ENCODE data around the gene CMTM5. TPM values are rescaled to one million over a fixed set of nuclear protein-coding genes. Genes with fewer than 3 reads are reported as not detected.

CMTM5 gene
- total and polyA plus RNA-seq, 8 donors = 0.71 to 4.1 (median 2.7) TPM

DNA sequence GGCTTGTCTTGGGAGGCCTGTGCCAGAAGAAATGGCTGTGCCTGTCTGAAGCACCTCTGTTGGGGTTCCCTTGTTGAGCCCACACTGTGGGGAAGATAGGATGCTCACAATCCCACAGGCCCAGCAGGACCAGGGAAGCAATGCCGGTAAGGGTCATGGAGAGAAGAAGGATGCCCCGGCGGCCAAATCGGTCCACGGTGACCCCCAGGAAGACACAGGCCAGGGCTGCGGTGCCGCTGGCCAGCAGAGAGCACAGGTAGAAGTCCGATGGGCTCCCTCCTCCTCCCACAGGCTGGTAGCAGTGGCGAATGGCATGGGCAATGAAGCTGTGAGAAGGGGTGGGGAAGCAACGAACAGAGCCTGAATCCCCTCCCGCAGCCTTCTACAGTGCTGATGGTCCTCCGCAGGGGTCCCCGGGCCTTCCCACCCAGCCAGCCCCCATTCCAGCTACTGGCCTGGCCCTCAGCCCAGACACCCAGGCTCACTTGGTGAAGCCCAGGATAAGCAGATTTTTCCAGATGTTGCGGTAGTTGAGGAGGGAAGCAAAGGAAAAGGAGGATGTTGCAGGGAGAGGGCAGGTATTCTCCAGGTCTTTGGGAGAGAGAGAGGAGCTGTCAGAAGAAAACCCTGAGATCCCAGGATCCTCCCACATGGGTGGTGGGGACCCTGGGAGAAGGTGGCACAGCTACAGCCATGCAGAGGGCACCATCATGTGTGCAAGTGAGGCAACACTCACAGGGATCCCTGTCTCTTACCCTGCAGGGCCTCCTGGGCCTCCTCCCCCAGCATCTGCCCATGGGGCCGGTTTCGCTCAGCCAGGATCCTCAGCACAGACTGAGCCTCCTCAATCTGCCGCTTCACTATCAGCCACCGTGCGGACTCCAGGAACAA, 29.2 kb upstream of the CMTM5 start:
- H3K27me3 ChIP-seq = peaks cover 0 to 22% of the 10 kb centered on the region in 2 donors
- H3K4me3 ChIP-seq = no peak overlapping the region
- no peak overlapping the region for H3K27ac ChIP-seq
- intact Hi-C loops (cut with DNase I) = loop anchor here in 1 of 2 donors (10.0 kb wide), 1 partner anchor 127 kb away; no protein-coding TSS in a partner anchor
- DNase-seq (no peak), ATAC-seq (no peak)
- H3K4me1 ChIP-seq = peaks cover 3 to 13% of the 10 kb centered on the region in 2 donors
- H3K36me3 ChIP-seq = no peaks in the 10 kb centered on the region
- TF ChIP-seq, protein P1, sequence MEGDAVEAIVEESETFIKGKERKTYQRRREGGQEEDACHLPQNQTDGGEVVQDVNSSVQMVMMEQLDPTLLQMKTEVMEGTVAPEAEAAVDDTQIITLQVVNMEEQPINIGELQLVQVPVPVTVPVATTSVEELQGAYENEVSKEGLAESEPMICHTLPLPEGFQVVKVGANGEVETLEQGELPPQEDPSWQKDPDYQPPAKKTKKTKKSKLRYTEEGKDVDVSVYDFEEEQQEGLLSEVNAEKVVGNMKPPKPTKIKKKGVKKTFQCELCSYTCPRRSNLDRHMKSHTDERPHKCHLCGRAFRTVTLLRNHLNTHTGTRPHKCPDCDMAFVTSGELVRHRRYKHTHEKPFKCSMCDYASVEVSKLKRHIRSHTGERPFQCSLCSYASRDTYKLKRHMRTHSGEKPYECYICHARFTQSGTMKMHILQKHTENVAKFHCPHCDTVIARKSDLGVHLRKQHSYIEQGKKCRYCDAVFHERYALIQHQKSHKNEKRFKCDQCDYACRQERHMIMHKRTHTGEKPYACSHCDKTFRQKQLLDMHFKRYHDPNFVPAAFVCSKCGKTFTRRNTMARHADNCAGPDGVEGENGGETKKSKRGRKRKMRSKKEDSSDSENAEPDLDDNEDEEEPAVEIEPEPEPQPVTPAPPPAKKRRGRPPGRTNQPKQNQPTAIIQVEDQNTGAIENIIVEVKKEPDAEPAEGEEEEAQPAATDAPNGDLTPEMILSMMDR (IDR thresholded peaks at IDR 0.05) = no peak
- H3K9me3 ChIP-seq = no peaks in the 10 kb centered on the region

DNA sequence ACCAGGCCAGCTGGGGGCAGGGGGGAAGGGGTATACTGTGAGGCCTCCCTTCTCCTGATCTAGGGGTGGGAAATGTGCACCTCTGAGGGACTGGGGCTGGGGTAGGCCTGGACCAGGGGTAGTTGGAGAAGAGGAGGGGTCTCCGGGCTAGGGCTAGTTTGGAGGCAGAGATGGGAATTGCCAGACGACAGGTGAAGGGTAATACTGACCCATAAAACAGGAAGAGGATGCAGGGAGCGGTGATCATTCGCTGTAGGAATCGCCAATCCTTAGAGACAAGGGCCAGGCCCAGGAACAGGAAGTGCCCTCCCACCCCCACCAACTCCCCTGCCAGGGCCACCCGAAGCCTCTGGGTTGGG, 28.6 kb upstream of the CMTM5 start:
- Histone ChIP-seq H3K27ac (no peak overlapping the region), H3K27me3 (peaks cover 0 to 28% of the 10 kb centered on the region in 2 donors), H3K36me3 (no peaks in the 10 kb centered on the region), H3K9me3 (no peaks in the 10 kb centered on the region), H3K4me1 (peaks cover 3 to 15% of the 10 kb centered on the region in 2 donors), H3K4me3 (no peak overlapping the region)
- intact Hi-C loops (cut with DNase I) = loop anchor here in 1 of 2 donors (10.0 kb wide), 1 partner anchor 127 kb away; no protein-coding TSS in a partner anchor
- TF ChIP-seq, protein P1 (IDR thresholded peaks at IDR 0.05) = no peak
- DNase-seq (no peak), ATAC-seq (no peak)

DNA sequence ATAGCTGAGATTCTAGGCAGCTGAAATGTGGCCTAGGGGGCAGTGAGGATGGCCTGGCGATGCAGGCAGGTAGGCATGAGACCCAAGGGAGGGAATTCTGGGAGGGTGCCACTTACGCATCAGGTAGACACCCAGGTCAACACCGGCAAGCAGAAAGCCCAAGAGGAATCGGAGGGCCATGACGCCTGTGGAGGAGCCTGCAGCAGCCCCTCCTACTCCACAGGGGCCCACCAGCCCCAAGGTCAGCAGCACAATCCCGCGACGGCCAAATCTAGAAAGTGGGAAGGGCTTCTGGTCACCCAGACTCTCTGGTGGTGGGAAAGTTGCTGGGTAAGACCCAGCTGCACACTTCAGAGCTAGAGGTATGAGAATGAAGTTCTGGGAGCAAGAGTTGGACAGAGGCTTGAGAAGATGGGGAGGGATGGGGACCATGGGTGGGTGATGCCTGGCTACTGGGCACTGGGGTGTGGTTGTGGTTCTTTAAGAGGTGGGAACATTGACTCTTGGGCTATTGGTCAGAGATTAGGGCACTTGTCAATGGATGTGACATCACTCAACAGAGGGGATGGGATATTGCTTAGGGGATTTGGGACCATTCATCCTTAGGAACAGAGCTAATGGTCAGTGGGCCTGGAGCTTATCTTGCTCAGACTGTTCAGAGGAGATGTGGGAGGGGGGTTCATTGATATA, 27.5 kb upstream of the CMTM5 start:
- Histone ChIP-seq H3K27ac (no peak overlapping the region), H3K4me1 (peaks cover 3 to 15% of the 10 kb centered on the region in 2 donors), H3K4me3 (no peak overlapping the region), H3K36me3 (no peaks in the 10 kb centered on the region), H3K9me3 (no peaks in the 10 kb centered on the region), H3K27me3 (peaks cover 0 to 39% of the 10 kb centered on the region in 2 donors)
- TF ChIP-seq, protein P1 (IDR thresholded peaks at IDR 0.05) = no peak
- intact Hi-C loops (cut with DNase I) = loop anchor here in 1 of 2 donors (10.0 kb wide), 1 partner anchor 126 kb away; no protein-coding TSS in a partner anchor
- DNase-seq (no peak), ATAC-seq (no peak)

DNA sequence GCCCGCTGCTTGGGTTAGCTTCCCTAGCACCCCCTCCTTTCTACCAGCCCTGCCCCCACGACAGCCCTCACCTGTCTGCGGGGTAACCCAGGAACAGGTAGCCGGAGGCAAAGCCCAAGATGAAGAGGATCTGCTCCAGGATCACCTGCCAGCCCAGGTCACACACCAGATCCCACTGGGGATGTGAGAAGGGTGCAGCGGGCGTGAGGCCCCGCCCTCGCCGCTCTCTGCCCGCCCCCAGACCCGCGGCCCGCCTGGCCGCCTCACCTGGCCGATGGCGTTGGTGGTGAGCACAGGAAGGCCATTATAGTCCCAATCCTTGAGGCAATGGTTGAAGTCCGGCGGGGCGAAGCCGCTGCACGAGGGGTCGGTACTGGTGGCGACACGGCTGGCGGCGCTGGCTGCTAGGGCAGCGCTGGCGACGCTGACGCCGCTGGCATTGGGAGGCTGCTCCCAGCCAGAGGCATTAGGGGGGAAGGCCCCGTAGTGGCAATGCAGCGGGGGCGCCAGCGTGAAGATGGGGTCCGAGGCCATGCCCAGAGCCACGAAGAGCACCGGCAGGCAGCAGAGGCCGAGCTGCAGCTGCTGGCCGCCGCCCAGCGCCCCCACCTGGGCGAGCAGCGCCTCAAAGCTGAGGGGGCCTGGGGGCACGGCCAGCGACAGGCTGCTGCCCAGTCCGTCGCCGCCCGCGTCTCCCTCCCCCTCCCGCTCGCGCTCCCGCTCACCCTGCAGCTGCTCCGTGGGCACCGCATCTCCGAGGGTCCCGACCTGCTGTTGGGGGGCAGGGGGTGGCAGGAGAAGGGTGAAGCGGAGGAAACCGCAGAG, 25.0 kb upstream of the CMTM5 start:
- Histone ChIP-seq H3K4me3 (peak overlapping the region; percentile 46 to 75), H3K9me3 (no peaks in the 10 kb centered on the region), H3K36me3 (no peaks in the 10 kb centered on the region), H3K4me1 (peaks cover 3 to 15% of the 10 kb centered on the region in 2 donors), H3K27ac (no peak overlapping the region), H3K27me3 (peaks cover 0 to 47% of the 10 kb centered on the region in 2 donors)
- peak in 1 of 4 donors; percentile 16 for DNase-seq
- TF ChIP-seq, protein P1 (IDR thresholded peaks at IDR 0.05) = no peak
- intact Hi-C loops (cut with DNase I) = no loop called here
- ATAC-seq = peak; percentile 55

Data from left lung (tissue), 10 donors.